Natural killer cell (primary cell): ENCODE data around the gene WDR4. TPM values are rescaled to one million over a fixed set of nuclear protein-coding genes. Genes with fewer than 3 reads are reported as not detected.
"Not testable (repeated sequence)": the region's sequence is repeated elsewhere in the genome, so short reads cannot be mapped to it uniquely, and the experiment has no call there.

Experiments
- ATAC-seq, 3 donors: fragments of 150-1000 bp in 2 of 3; fragments of 200-7000 bp in 1 of 3; cut with Tn5 transposase; 1 replicate in 1 of 3; 2 replicates in 2 of 3; pipeline ENCODE4 v1.10.0; 2021; ENCODE audit warnings: mild to moderate bottlenecking in 2 of 3, moderate library complexity in 2 of 3
- DNase-seq, 2 donors: peaks; one replicate each; pipeline versions ENCODE4 v3.0.0 to v3.0.0-alpha.2; 2013 to 2021; ENCODE audit warnings: mixed read lengths in 1 of 2
- H3K27ac ChIP-seq: one replicate; pipeline ENCODE4 v1.5.1; 2013; ENCODE audit warnings: mild to moderate bottlenecking, low read length
- H3K27me3 ChIP-seq: one replicate; pipeline ENCODE4 v1.6.1; 2013; ENCODE audit warnings: low read length; ENCODE audit not compliant: control insufficient read depth, insufficient read depth
- H3K36me3 ChIP-seq: one replicate; pipeline ENCODE4 v1.6.1; 2013; ENCODE audit warnings: low read length; ENCODE audit not compliant: control insufficient read depth, insufficient read depth
- H3K4me1 ChIP-seq: one replicate; pipeline ENCODE4 v1.6.1; 2013; ENCODE audit warnings: low read length; ENCODE audit not compliant: control insufficient read depth, insufficient read depth
- H3K4me3 ChIP-seq: one replicate; pipeline ENCODE4 v1.5.1; 2013; ENCODE audit warnings: low read length
- H3K9me3 ChIP-seq: one replicate; pipeline ENCODE4 v1.6.1; 2013; ENCODE audit warnings: low read length; ENCODE audit not compliant: control insufficient read depth, insufficient read depth
- H3K27ac Mint-ChIP-seq, 2 donors: one replicate each; pipeline ENCODE4 v1.8.0; 2022; ENCODE audit warnings: mild to moderate bottlenecking in 2 of 2, mixed read lengths in 2 of 2, moderate library complexity in 1 of 2
- H3K27me3 Mint-ChIP-seq, 2 donors: one replicate each; pipeline ENCODE4 v1.8.0; 2022; ENCODE audit warnings: low read depth in 2 of 2, mixed read lengths in 2 of 2
- H3K36me3 Mint-ChIP-seq: one replicate; pipeline ENCODE4 v1.8.0; 2022; ENCODE audit warnings: mixed read lengths
- H3K4me1 Mint-ChIP-seq, 2 donors: one replicate each; pipeline ENCODE4 v1.8.0; 2022; ENCODE audit warnings: mixed read lengths in 2 of 2
- H3K4me3 Mint-ChIP-seq: one replicate; pipeline ENCODE4 v1.8.0; 2022; ENCODE audit warnings: mild to moderate bottlenecking, moderate library complexity, mixed read lengths
- H3K9me3 Mint-ChIP-seq, 2 donors: one replicate each; pipeline ENCODE4 v1.8.0; 2022; ENCODE audit warnings: mixed read lengths in 2 of 2
- WGBS: methylation state at CpG from one replicate; pipeline ENCODE4 v1.1.7; 2013; ENCODE audit warnings: missing lambda C conversion rate; ENCODE audit not compliant: insufficient coverage; 5-methylcytosine and 5-hydroxymethylcytosine counted together
- intact Hi-C: fragments of 100-400 bp; cut with micrococcal nuclease; formaldehyde crosslinking; loops from one replicate; pipeline ENCODE4 v1.14.2; 2022
- total RNA-seq, 4 donors: library from RNA; stranded (reverse); fragments of 120-200 nt in 1 of 4; gene quantifications; one replicate each; pipeline versions ENCODE4 v1.2.3 to v1.2.4, GENCODE V29; 2013 to 2022
- TF ChIP-seq, protein P1 (sequence below): fragments of 200-600 bp; IDR thresholded peaks from one replicate; pipeline ENCODE4 v1.8.0; 2022; ENCODE audit warnings: antibody characterized with exemption

WDR4 gene
- total RNA-seq, 3 donors from 2014 or later (not counting 1 experiment from before 2014, with no cell fraction given) = 11.1 to 15.5 (median 14.0) TPM

DNA sequence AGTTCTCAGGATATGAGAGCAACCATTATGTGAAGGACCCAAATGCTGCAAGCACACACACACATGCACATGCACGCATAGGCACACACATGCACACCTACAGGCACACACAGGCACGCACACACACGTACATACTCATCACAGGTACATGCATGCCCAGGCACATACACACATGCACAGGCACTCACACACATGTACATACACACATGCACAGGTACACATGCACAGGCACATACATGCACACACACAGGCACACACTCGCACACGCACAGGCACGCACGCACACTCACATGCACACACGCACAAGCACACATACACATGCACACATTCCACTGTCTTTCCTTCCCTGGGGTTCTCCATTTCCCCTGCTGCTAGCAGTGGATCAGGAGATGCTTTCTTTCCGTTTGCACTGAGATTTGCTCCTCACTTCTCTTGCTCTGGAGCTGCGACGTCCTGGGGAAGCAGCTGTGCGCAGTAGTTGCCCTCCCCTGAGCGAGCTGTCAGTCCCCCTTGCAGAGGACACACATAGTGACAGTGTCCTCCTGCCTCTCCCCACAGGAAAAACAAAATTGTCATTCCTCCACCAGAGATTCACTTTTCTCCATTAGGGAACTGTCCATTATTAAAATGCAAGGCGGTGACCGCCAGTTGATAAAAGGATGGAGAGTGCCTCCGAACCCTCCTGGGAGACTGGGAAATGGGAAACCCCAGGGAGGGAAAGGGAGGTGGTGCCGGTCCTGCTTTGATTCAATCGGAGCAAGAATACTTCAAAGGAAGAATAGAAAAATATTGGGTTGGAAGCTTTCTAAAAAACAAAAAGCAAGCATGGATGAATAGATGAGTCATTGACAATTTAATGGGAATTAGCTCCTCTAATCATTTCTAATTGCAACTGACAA is 69.5 kb downstream of the WDR4 start:
- peaks cover 20 to 53% of the 10 kb centered on the region in 2 donors for H3K27me3 Mint-ChIP-seq
- no peak overlapping the region for H3K27ac ChIP-seq
- no peaks in the 10 kb centered on the region for H3K27me3 ChIP-seq
- H3K36me3 Mint-ChIP-seq = no peaks in the 10 kb centered on the region
- H3K4me1 ChIP-seq = no peaks in the 10 kb centered on the region
- H3K27ac Mint-ChIP-seq = no peak overlapping the region
- ATAC-seq (peak in 1 of 3 donors; percentile 27), DNase-seq (no peak)
- H3K36me3 ChIP-seq = no peaks in the 10 kb centered on the region
- TF ChIP-seq, protein P1, sequence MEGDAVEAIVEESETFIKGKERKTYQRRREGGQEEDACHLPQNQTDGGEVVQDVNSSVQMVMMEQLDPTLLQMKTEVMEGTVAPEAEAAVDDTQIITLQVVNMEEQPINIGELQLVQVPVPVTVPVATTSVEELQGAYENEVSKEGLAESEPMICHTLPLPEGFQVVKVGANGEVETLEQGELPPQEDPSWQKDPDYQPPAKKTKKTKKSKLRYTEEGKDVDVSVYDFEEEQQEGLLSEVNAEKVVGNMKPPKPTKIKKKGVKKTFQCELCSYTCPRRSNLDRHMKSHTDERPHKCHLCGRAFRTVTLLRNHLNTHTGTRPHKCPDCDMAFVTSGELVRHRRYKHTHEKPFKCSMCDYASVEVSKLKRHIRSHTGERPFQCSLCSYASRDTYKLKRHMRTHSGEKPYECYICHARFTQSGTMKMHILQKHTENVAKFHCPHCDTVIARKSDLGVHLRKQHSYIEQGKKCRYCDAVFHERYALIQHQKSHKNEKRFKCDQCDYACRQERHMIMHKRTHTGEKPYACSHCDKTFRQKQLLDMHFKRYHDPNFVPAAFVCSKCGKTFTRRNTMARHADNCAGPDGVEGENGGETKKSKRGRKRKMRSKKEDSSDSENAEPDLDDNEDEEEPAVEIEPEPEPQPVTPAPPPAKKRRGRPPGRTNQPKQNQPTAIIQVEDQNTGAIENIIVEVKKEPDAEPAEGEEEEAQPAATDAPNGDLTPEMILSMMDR = no peak
- H3K4me3 ChIP-seq = no peak overlapping the region
- no peaks in the 10 kb centered on the region for H3K9me3 ChIP-seq
- H3K4me1 Mint-ChIP-seq = no peaks in the 10 kb centered on the region
- 94% methylated on average over 18 of the region's 18 CpGs for WGBS
- intact Hi-C loops = loop anchor here (10.0 kb wide), 1 partner anchor 125 kb away; no protein-coding TSS in a partner anchor
- no peak overlapping the region for H3K4me3 Mint-ChIP-seq
- H3K9me3 Mint-ChIP-seq = no peaks in the 10 kb centered on the region

DNA sequence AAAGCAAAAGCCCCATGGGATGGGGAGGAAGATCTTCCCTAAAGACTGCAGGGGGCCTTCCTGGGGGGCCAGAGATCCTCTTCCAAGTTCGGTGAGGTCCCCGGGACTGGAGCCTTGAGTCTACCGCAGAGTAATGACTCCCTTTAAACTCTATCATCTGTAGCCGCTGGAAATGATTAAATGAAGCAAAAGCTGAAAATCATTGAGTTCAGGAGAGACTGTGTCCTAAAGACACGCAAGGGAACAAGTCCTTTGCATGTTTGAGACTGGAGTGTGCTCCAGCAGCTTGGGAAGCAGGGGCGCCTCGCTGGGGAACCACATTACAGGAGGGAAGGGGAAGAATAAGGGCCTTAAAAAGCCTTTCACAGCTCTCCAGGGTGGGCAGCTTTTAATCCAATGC is 70.2 kb downstream of the WDR4 start:
- no peaks in the 10 kb centered on the region for H3K9me3 Mint-ChIP-seq
- Histone ChIP-seq H3K36me3 (no peaks in the 10 kb centered on the region), H3K4me1 (no peaks in the 10 kb centered on the region), H3K9me3 (no peaks in the 10 kb centered on the region), H3K27ac (no peak overlapping the region), H3K4me3 (no peak overlapping the region), H3K27me3 (no peaks in the 10 kb centered on the region)
- H3K4me1 Mint-ChIP-seq = no peaks in the 10 kb centered on the region
- H3K4me3 Mint-ChIP-seq = no peak overlapping the region
- intact Hi-C loops = no loop called here
- peaks cover 23 to 56% of the 10 kb centered on the region in 2 donors for H3K27me3 Mint-ChIP-seq
- TF ChIP-seq, protein P1 = no peak
- WGBS = 94% methylated on average over 7 of the region's 7 CpGs
- DNase-seq (no peak), ATAC-seq (no peak)
- H3K36me3 Mint-ChIP-seq = no peaks in the 10 kb centered on the region
- no peak overlapping the region for H3K27ac Mint-ChIP-seq

DNA sequence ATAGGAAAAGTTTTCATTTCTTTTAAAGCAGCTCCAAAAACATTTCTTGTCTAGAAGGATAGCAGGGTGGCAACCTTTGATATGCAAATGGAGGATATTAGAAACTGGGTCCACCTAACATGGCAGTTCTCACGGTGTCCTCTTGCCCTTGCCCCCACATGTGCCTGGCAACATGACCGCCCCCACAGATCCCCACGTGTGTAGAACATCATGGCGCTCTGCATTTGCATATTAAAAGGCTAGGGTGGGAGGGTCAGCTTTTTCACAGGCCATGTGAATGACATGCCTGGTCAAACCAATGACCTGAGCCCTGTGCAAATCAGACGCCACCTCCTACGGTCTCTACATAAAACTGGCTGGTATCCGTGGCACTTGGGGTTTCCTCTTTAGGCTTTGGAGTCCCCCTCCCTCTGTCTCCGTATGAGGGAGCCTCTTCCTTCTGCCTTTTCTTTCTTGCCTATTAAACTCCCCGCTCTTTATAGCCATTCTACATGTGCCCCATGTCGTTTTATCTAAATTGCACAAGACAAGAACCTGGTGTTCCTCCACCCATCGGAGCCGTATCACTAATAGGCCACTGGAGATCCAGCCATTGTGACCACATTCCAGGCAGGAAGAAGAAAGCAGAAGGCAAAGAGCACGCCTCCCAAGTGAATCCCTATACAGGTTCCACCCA is 71.3 kb downstream of the WDR4 start:
- H3K27me3 ChIP-seq = no peaks in the 10 kb centered on the region
- H3K9me3 ChIP-seq = no peaks in the 10 kb centered on the region
- peaks cover 23 to 53% of the 10 kb centered on the region in 2 donors for H3K27me3 Mint-ChIP-seq
- no peaks in the 10 kb centered on the region for H3K4me1 ChIP-seq
- DNase-seq = no peak
- 51% methylated on average over 13 of the region's 13 CpGs for WGBS
- intact Hi-C loops = no loop called here
- no peaks in the 10 kb centered on the region for H3K36me3 ChIP-seq
- no peak overlapping the region for H3K27ac Mint-ChIP-seq
- TF ChIP-seq, protein P1 = no peak
- H3K36me3 Mint-ChIP-seq = no peaks in the 10 kb centered on the region
- no peak for ATAC-seq
- no peaks in the 10 kb centered on the region for H3K4me1 Mint-ChIP-seq
- H3K9me3 Mint-ChIP-seq = no peaks in the 10 kb centered on the region
- no peak overlapping the region for H3K4me3 ChIP-seq
- no peak overlapping the region for H3K27ac ChIP-seq
- no peak overlapping the region for H3K4me3 Mint-ChIP-seq

DNA sequence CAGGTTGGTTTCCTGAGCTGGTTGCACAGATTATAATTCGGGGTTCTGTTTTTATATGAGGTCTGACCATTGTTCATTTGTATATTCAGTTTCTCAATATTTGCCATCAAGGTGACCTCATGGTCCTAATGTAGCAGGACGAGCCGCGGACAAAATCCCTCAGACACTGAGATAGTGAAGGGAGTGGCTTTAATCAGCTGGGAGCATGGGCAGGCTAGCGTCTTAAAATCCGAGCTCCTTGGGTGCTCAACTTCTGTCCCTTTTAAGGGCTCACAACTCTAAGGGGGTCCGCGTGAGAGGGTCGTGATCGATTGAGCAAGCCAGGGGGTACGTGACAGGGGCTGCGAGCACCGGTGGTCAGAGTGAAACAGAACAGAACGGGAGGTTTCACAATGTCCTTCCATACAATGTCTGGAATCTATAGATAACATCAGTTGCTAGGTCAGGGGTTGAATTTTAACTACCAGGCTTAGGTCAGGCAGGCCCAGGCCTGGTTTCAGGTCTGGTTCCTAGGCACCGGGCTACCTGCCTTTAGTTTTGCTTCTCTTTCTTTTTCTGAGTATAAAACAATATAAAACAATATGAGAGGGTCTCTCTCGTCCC is 71.9 kb downstream of the WDR4 start:
- H3K27ac ChIP-seq, H3K4me3 ChIP-seq, H3K36me3 Mint-ChIP-seq, H3K36me3 ChIP-seq, intact Hi-C loops, H3K27ac Mint-ChIP-seq, H3K9me3 Mint-ChIP-seq, DNase-seq, ATAC-seq, H3K4me1 Mint-ChIP-seq, H3K27me3 ChIP-seq, H3K4me1 ChIP-seq, H3K4me3 Mint-ChIP-seq, H3K9me3 ChIP-seq: not testable (repeated sequence)
- H3K27me3 Mint-ChIP-seq = peaks cover 23 to 46% of the 10 kb centered on the region in 2 donors
- WGBS = 91% methylated on average over 12 of the region's 16 CpGs
